ENCODE data around the gene DLAT. TPM values are rescaled to one million over a fixed set of nuclear protein-coding genes. Genes with fewer than 3 reads are reported as not detected.
"Not testable (repeated sequence)": the region's sequence is repeated elsewhere in the genome, so short reads cannot be mapped to it uniquely, and the experiment has no call there.

DLAT gene
- total RNA-seq, 1 donor from 2014 or later: 55.7 TPM

DNA sequence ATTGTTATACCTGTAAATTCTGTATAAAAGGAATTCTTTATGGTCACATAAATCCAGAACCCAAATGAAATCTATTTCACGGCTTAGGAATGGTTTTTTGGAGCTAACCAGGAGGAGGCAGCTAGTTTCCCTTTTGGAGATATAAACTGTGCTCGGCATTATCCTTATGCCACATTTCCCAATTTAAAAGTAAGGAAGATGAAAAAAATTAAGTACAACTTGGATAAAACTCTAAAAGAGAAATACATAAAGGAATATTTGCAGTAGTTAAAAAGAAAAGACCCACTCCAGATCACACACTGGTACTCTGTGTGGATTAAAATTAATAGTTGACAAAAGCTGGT lies 17.7 kb downstream of the DLAT start:
- Histone ChIP-seq H3F3A (ENCODE audit: low read depth) (no peaks in the 10 kb centered on the region), H3K9ac (no peak overlapping the region), H2AFZ (replicated peaks) (no peak overlapping the region), H3K4me2 (no peak overlapping the region), H3K36me3 (peaks cover 27% of the 10 kb centered on the region), H3K9me3 (ENCODE audit: low read depth) (no peaks in the 10 kb centered on the region), H4K20me1 (ENCODE audit: low read depth) (peaks cover 16% of the 10 kb centered on the region), H3K4me1 (no peaks in the 10 kb centered on the region), H3K27me3 (no peaks in the 10 kb centered on the region), H3K4me3 (no peak overlapping the region), H3K79me2 (ENCODE audit: low read depth) (peaks cover 28% of the 10 kb centered on the region), H3K27ac (no peak overlapping the region)
- TF ChIP-seq EZH2 (IDR thresholded peaks at IDR 0.05) (no peak), EZH2phosphoT487 (IDR thresholded peaks at IDR 0.05) (no peak)
- TF ChIP-seq, protein P1, sequence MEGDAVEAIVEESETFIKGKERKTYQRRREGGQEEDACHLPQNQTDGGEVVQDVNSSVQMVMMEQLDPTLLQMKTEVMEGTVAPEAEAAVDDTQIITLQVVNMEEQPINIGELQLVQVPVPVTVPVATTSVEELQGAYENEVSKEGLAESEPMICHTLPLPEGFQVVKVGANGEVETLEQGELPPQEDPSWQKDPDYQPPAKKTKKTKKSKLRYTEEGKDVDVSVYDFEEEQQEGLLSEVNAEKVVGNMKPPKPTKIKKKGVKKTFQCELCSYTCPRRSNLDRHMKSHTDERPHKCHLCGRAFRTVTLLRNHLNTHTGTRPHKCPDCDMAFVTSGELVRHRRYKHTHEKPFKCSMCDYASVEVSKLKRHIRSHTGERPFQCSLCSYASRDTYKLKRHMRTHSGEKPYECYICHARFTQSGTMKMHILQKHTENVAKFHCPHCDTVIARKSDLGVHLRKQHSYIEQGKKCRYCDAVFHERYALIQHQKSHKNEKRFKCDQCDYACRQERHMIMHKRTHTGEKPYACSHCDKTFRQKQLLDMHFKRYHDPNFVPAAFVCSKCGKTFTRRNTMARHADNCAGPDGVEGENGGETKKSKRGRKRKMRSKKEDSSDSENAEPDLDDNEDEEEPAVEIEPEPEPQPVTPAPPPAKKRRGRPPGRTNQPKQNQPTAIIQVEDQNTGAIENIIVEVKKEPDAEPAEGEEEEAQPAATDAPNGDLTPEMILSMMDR (IDR thresholded peaks at IDR 0.05): no peak
- Mint-ChIP-seq H3K9me3 (peaks cover 7% of the 10 kb centered on the region), H3K36me3 (peaks cover 35% of the 10 kb centered on the region), H3K4me3 (no peak overlapping the region), H3K27ac (no peak overlapping the region), H3K4me1 (no peaks in the 10 kb centered on the region), H3K27me3 (ENCODE audit: insufficient read depth, low read depth) (no peaks in the 10 kb centered on the region)
- no peak for DNase-seq (ENCODE audit: low spot score)

DNA sequence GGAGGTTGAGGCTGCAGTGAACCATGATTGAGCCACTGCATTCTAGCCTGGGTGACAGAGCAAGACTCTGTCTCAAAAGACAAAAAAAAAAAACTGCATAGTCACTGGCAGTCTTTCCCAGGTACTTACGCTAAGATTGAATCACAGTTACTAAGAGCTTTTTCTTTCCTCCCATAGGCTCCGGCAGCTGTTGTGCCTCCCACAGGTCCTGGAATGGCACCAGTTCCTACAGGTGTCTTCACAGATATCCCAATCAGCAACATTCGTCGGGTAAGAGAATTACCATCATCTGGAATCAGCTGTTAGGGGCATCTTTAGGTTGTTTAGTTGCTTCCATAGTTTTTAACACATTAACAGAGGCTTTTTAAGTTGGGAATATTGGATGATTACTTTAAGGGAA lies 19.8 kb downstream of the DLAT start:
- no peak overlapping the region for H3K9ac ChIP-seq
- no peaks in the 10 kb centered on the region for H3K9me3 ChIP-seq (ENCODE audit: low read depth)
- H3K79me2 ChIP-seq (ENCODE audit: low read depth): peaks cover 31% of the 10 kb centered on the region
- H3K4me2 ChIP-seq: no peak overlapping the region
- Mint-ChIP-seq H3K9me3 (peaks cover 7% of the 10 kb centered on the region), H3K4me3 (no peak overlapping the region), H3K36me3 (peaks cover 41% of the 10 kb centered on the region), H3K27me3 (ENCODE audit: insufficient read depth, low read depth) (no peaks in the 10 kb centered on the region), H3K27ac (no peak overlapping the region), H3K4me1 (no peaks in the 10 kb centered on the region)
- no peaks in the 10 kb centered on the region for H3K27me3 ChIP-seq
- H3F3A ChIP-seq (ENCODE audit: low read depth): no peaks in the 10 kb centered on the region
- no peaks in the 10 kb centered on the region for H3K4me1 ChIP-seq
- H3K36me3 ChIP-seq: peaks cover 32% of the 10 kb centered on the region
- no peak overlapping the region for H3K4me3 ChIP-seq
- no peak overlapping the region for H2AFZ ChIP-seq (replicated peaks)
- no peak overlapping the region for H3K27ac ChIP-seq
- DNase-seq (ENCODE audit: low spot score): no peak
- TF ChIP-seq, protein P1 (IDR thresholded peaks at IDR 0.05): no peak
- TF ChIP-seq EZH2phosphoT487 (IDR thresholded peaks at IDR 0.05): no peak
- no peak for TF ChIP-seq EZH2 (IDR thresholded peaks at IDR 0.05)
- peaks cover 13% of the 10 kb centered on the region for H4K20me1 ChIP-seq (ENCODE audit: low read depth)

DNA sequence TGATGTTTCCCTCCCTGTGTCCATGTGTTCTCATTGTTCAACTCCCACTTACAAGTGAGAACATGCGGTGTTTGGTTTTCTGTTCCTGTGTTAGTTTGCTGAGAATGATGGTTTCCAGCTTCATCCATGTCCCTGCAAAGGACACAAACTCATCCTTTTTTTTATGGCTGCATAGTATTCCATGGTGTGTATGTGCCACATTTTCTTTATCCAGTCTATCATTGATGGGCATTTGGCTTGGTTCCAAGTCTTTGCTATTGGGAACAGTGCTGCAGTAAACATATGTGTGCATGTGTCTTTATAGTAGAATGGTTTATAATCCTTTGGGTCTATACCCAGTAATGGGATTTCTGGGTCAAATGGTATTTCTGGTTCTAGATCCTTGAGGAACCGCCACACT lies 21.4 kb downstream of the DLAT start:
- not testable (repeated sequence) for H3K9me3 ChIP-seq (ENCODE audit: low read depth); H3K27ac ChIP-seq; H3K9me3 Mint-ChIP-seq; H3K4me3 ChIP-seq; H3K9ac ChIP-seq; H4K20me1 ChIP-seq (ENCODE audit: low read depth); H3K4me1 Mint-ChIP-seq; H3K27me3 Mint-ChIP-seq (ENCODE audit: insufficient read depth, low read depth); H3K4me2 ChIP-seq; H2AFZ ChIP-seq (replicated peaks); H3K27me3 ChIP-seq; H3K27ac Mint-ChIP-seq; DNase-seq (ENCODE audit: low spot score); H3F3A ChIP-seq (ENCODE audit: low read depth); H3K4me3 Mint-ChIP-seq; H3K4me1 ChIP-seq
- Histone ChIP-seq H3K79me2 (ENCODE audit: low read depth) (peaks cover 24% of the 10 kb centered on the region), H3K36me3 (peaks cover 33% of the 10 kb centered on the region)
- H3K36me3 Mint-ChIP-seq: peaks cover 42% of the 10 kb centered on the region

DNA sequence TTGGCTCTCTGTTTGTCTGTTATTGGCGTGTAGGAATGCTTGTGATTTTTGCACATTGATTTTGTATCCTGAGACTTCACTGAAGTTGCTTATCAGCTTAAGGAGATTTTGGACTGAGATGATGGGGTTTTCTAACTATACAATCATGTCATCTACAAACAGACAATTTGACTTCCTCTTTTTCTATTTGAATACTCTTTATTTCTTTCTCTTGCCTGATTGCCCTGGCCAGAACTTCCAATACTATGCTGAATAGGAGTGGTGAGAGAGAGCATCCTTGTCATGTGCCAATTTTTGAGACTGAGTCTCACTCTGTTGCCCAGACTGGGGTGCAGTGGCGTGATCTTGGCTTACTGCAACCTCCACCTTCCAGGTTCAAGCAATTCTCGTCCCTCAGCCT lies 23.0 kb downstream of the DLAT start:
- H3K4me1 Mint-ChIP-seq; H3K4me2 ChIP-seq; H3K9me3 Mint-ChIP-seq; H3K4me3 Mint-ChIP-seq; H3K9me3 ChIP-seq (ENCODE audit: low read depth); H4K20me1 ChIP-seq (ENCODE audit: low read depth); H2AFZ ChIP-seq (replicated peaks); H3F3A ChIP-seq (ENCODE audit: low read depth); DNase-seq (ENCODE audit: low spot score); H3K27me3 ChIP-seq; H3K9ac ChIP-seq; H3K27me3 Mint-ChIP-seq (ENCODE audit: insufficient read depth, low read depth); H3K4me1 ChIP-seq; H3K27ac ChIP-seq; H3K27ac Mint-ChIP-seq; H3K4me3 ChIP-seq: not testable (repeated sequence)
- Histone ChIP-seq H3K79me2 (ENCODE audit: low read depth) (peaks cover 24% of the 10 kb centered on the region), H3K36me3 (peaks cover 34% of the 10 kb centered on the region)
- peaks cover 49% of the 10 kb centered on the region for H3K36me3 Mint-ChIP-seq
